WTC11 (cell line): Measurements from ENCODE around the gene CHAT. TPM values are rescaled to one million over a fixed set of nuclear protein-coding genes. Genes with fewer than 3 reads are reported as not detected.

Source experiments
- ATAC-seq: fragments of 200-7000 bp; cut with Tn5 transposase; 2 replicates; pipeline ENCODE4 v1.10.0; 2021; ENCODE audit warnings: mild to moderate bottlenecking, moderate library complexity
- CTCF ChIA-PET: fragments of 300-600 bp; sonication (Branson Sonifier 250); formaldehyde crosslinking; loops from one replicate; lab custom pipeline; 2021; ENCODE audit warnings: antibody characterized with exemption; lab: Charles Lee
- POLR2A ChIA-PET: fragments of 350-600 bp; sonication (Branson Sonifier 250); formaldehyde crosslinking; loops from one replicate; lab custom pipeline; 2021; ENCODE audit warnings: antibody characterized with exemption; lab: Charles Lee
- DNase-seq: peaks from one replicate; pipeline ENCODE4 v3.0.0; 2021; ENCODE audit warnings: low spot score
- H3K27ac Mint-ChIP-seq: 2 replicates; pipeline ENCODE4 v1.8.0; 2021; ENCODE audit warnings: mixed read lengths
- H3K27me3 Mint-ChIP-seq: 2 replicates; pipeline ENCODE4 v1.8.0; 2021; ENCODE audit warnings: low read depth, mild to moderate bottlenecking, moderate library complexity, mixed read lengths
- H3K36me3 Mint-ChIP-seq: 2 replicates; pipeline ENCODE4 v1.8.0; 2021; ENCODE audit warnings: mixed read lengths
- H3K4me1 Mint-ChIP-seq: 2 replicates; pipeline ENCODE4 v1.8.0; 2022; ENCODE audit warnings: mixed read lengths
- H3K4me3 Mint-ChIP-seq: 2 replicates; pipeline ENCODE4 v1.8.0; 2021; ENCODE audit warnings: mild to moderate bottlenecking, moderate library complexity, mixed read lengths
- H3K9me3 Mint-ChIP-seq: 2 replicates; pipeline ENCODE4 v1.8.0; 2021; ENCODE audit warnings: mixed read lengths
- ATF1 ChIP-seq: sonication (generic); formaldehyde crosslinking; IDR thresholded peaks from 2 replicates; pipeline ENCODE4 v1.8.1; 2023; ENCODE audit warnings: mild to moderate bottlenecking, moderate library complexity, missing genetic modification reagents
- CBFB ChIP-seq: sonication (generic); formaldehyde crosslinking; IDR thresholded peaks from 2 replicates; pipeline ENCODE4 v1.8.1; 2022; ENCODE audit warnings: mild to moderate bottlenecking, low read depth, missing genetic modification reagents
- ELF4 ChIP-seq: sonication (generic); formaldehyde crosslinking; IDR thresholded peaks from 2 replicates; pipeline ENCODE4 v1.8.1; 2022; ENCODE audit warnings: low read depth, mild to moderate bottlenecking, moderate library complexity, missing genetic modification reagents
- GRHL2 ChIP-seq: fragments of 250-450 bp; sonication (Bioruptor Pico); IDR thresholded peaks from 2 replicates; pipeline ENCODE4 v1.8.0; 2022; ENCODE audit warnings: mild to moderate bottlenecking, moderate library complexity; ENCODE audit not compliant: insufficient replicate concordance, severe bottlenecking
- NFE2L1 ChIP-seq: sonication (generic); formaldehyde crosslinking; IDR thresholded peaks from 2 replicates; pipeline ENCODE4 v1.8.1; 2023; ENCODE audit warnings: missing genetic modification reagents
- OVOL2 ChIP-seq: fragments of 250-450 bp; sonication (Bioruptor Pico); IDR thresholded peaks from 2 replicates; pipeline ENCODE4 v1.9.0; 2021; ENCODE audit warnings: mild to moderate bottlenecking, borderline replicate concordance
- PRRX2 ChIP-seq: fragments of 250-450 bp; sonication (Bioruptor Pico); IDR thresholded peaks from 2 replicates; pipeline ENCODE4 v1.8.0; 2021; ENCODE audit warnings: mild to moderate bottlenecking
- RELA ChIP-seq: sonication (generic); formaldehyde crosslinking; IDR thresholded peaks from 2 replicates; pipeline ENCODE4 v1.8.1; 2022; ENCODE audit warnings: missing genetic modification reagents, mild to moderate bottlenecking, borderline replicate concordance
- TCF7 ChIP-seq: sonication (generic); formaldehyde crosslinking; IDR thresholded peaks from 2 replicates; pipeline ENCODE4 v1.8.0; 2022; ENCODE audit warnings: mild to moderate bottlenecking, low read depth, missing genetic modification reagents, moderate library complexity
- TEAD4 ChIP-seq: sonication (generic); formaldehyde crosslinking; IDR thresholded peaks from 2 replicates; pipeline ENCODE4 v1.8.0; 2022; ENCODE audit warnings: mild to moderate bottlenecking, missing genetic modification reagents
- ZBTB21 ChIP-seq: sonication (generic); formaldehyde crosslinking; IDR thresholded peaks from 2 replicates; pipeline ENCODE4 v1.8.1; 2023; ENCODE audit warnings: mild to moderate bottlenecking, missing genetic modification reagents, borderline replicate concordance
- ZNF671 ChIP-seq: fragments of 250-450 bp; sonication (Bioruptor Pico); IDR thresholded peaks from 2 replicates; pipeline ENCODE4 v1.8.0; 2021; ENCODE audit warnings: mild to moderate bottlenecking
- total RNA-seq: library from RNA; stranded (reverse); gene quantifications from 3 replicates; pipeline ENCODE4 v1.2.3, GENCODE V29; 2021
- TF ChIP-seq, protein P1 (sequence below): sonication (generic); formaldehyde crosslinking; IDR thresholded peaks from 2 replicates; pipeline ENCODE4 v1.8.1; 2022; ENCODE audit warnings: mild to moderate bottlenecking, moderate library complexity, missing genetic modification reagents
- TF ChIP-seq, protein P2 (sequence below): sonication (generic); formaldehyde crosslinking; IDR thresholded peaks from 2 replicates; pipeline ENCODE4 v1.8.0; 2022; ENCODE audit warnings: mild to moderate bottlenecking, missing genetic modification reagents
- TF ChIP-seq, protein P3 (sequence below): fragments of 200-600 bp; IDR thresholded peaks from 2 replicates; pipeline ENCODE4 v1.8.0; 2022; ENCODE audit warnings: antibody characterized with exemption
- TF ChIP-seq, protein P4 (sequence below): sonication (generic); formaldehyde crosslinking; IDR thresholded peaks from 2 replicates; pipeline ENCODE4 v1.8.0; 2023; ENCODE audit warnings: missing genetic modification reagents, mild to moderate bottlenecking, borderline replicate concordance
- TF ChIP-seq, protein P5 (sequence below): sonication (generic); formaldehyde crosslinking; IDR thresholded peaks from 2 replicates; pipeline ENCODE4 v1.8.0; 2022; ENCODE audit warnings: mild to moderate bottlenecking, missing genetic modification reagents
- TF ChIP-seq, protein P6 (sequence below): fragments of 250-450 bp; sonication (Bioruptor Pico); IDR thresholded peaks from 2 replicates; pipeline ENCODE4 v1.9.0; 2021; ENCODE audit warnings: mild to moderate bottlenecking
- TF ChIP-seq, protein P7 (sequence below): fragments of 250-450 bp; sonication (Bioruptor Pico); IDR thresholded peaks from 2 replicates; pipeline ENCODE4 v1.9.0; 2021; ENCODE audit warnings: moderate library complexity, mild to moderate bottlenecking, inconsistent platforms, borderline replicate concordance
- TF ChIP-seq, protein P8 (sequence below): fragments of 250-450 bp; sonication (Bioruptor Pico); IDR thresholded peaks from 2 replicates; pipeline ENCODE4 v1.9.0; 2021; ENCODE audit warnings: mild to moderate bottlenecking
- TF ChIP-seq, protein P9 (sequence below): sonication (generic); formaldehyde crosslinking; IDR thresholded peaks from 2 replicates; pipeline ENCODE4 v1.8.1; 2023; ENCODE audit warnings: mild to moderate bottlenecking, missing genetic modification reagents, moderate library complexity

CHAT gene
- total RNA-seq, 1 experiment from 2014 or later, result not detected

DNA sequence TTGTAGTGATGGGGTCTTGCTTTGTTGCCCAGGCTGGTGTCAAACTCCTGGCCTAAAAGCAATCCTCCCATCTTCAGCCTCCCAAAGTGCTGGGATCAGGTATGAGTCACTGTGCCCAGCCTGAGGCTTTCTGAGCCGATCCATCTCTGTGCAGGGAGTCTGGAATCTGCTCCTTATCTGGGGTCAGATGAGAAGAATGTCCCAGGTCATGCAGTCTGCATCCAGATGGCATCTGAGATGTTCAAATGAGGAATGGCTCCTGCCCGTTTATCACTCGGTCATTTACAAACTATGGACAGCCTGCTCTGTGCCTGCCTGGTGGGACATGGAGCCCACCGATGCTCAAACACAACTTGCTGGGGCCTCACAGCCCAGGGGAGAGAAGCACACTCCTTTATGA is 14.9 kb upstream of the CHAT start (continued):
- TF ChIP-seq, protein P1, sequence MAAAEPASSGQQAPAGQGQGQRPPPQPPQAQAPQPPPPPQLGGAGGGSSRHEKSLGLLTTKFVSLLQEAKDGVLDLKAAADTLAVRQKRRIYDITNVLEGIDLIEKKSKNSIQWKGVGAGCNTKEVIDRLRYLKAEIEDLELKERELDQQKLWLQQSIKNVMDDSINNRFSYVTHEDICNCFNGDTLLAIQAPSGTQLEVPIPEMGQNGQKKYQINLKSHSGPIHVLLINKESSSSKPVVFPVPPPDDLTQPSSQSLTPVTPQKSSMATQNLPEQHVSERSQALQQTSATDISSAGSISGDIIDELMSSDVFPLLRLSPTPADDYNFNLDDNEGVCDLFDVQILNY (CRISPR knock-in tag), result no peak
- no peak for TF ChIP-seq CBFB
- TF ChIP-seq, protein P2, sequence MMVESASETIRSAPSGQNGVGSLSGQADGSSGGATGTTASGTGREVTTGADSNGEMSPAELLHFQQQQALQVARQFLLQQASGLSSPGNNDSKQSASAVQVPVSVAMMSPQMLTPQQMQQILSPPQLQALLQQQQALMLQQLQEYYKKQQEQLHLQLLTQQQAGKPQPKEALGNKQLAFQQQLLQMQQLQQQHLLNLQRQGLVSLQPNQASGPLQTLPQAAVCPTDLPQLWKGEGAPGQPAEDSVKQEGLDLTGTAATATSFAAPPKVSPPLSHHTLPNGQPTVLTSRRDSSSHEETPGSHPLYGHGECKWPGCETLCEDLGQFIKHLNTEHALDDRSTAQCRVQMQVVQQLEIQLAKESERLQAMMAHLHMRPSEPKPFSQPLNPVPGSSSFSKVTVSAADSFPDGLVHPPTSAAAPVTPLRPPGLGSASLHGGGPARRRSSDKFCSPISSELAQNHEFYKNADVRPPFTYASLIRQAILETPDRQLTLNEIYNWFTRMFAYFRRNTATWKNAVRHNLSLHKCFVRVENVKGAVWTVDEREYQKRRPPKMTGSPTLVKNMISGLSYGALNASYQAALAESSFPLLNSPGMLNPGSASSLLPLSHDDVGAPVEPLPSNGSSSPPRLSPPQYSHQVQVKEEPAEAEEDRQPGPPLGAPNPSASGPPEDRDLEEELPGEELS (CRISPR knock-in tag), result no peak
- TF ChIP-seq ZBTB21, result no peak
- TF ChIP-seq, protein P3, sequence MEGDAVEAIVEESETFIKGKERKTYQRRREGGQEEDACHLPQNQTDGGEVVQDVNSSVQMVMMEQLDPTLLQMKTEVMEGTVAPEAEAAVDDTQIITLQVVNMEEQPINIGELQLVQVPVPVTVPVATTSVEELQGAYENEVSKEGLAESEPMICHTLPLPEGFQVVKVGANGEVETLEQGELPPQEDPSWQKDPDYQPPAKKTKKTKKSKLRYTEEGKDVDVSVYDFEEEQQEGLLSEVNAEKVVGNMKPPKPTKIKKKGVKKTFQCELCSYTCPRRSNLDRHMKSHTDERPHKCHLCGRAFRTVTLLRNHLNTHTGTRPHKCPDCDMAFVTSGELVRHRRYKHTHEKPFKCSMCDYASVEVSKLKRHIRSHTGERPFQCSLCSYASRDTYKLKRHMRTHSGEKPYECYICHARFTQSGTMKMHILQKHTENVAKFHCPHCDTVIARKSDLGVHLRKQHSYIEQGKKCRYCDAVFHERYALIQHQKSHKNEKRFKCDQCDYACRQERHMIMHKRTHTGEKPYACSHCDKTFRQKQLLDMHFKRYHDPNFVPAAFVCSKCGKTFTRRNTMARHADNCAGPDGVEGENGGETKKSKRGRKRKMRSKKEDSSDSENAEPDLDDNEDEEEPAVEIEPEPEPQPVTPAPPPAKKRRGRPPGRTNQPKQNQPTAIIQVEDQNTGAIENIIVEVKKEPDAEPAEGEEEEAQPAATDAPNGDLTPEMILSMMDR, result no peak

DNA sequence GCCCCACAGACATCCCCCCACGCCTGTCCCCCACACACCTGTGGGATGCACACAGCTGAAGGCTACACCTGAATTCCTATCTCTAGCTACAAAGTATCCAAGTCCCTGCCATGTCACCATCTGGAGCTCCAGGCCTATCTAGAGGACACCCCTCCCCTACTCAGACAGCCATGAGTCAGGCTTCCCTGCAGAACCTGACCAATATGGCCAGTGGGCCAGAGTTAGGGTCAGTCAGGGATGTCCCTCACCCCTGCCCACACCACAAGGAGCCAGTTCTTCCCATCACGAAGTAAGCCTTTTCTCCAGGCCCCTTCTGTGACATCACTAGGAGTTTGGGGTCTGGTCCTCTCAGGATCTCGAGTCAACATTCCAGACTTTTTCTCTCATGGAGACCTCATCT is 14.3 kb upstream of the CHAT start:
- ChIA-PET POLR2A (no interaction called here), CTCF (no interaction called here)
- no peaks in the 10 kb centered on the region for H3K9me3 Mint-ChIP-seq
- no peak overlapping the region for H3K27ac Mint-ChIP-seq
- no peaks in the 10 kb centered on the region for H3K36me3 Mint-ChIP-seq
- DNase-seq (no peak), ATAC-seq (no peak)
- peaks cover 10% of the 10 kb centered on the region for H3K4me1 Mint-ChIP-seq
- peaks cover 34% of the 10 kb centered on the region for H3K27me3 Mint-ChIP-seq
- no peak overlapping the region for H3K4me3 Mint-ChIP-seq
- TF ChIP-seq, protein P4, sequence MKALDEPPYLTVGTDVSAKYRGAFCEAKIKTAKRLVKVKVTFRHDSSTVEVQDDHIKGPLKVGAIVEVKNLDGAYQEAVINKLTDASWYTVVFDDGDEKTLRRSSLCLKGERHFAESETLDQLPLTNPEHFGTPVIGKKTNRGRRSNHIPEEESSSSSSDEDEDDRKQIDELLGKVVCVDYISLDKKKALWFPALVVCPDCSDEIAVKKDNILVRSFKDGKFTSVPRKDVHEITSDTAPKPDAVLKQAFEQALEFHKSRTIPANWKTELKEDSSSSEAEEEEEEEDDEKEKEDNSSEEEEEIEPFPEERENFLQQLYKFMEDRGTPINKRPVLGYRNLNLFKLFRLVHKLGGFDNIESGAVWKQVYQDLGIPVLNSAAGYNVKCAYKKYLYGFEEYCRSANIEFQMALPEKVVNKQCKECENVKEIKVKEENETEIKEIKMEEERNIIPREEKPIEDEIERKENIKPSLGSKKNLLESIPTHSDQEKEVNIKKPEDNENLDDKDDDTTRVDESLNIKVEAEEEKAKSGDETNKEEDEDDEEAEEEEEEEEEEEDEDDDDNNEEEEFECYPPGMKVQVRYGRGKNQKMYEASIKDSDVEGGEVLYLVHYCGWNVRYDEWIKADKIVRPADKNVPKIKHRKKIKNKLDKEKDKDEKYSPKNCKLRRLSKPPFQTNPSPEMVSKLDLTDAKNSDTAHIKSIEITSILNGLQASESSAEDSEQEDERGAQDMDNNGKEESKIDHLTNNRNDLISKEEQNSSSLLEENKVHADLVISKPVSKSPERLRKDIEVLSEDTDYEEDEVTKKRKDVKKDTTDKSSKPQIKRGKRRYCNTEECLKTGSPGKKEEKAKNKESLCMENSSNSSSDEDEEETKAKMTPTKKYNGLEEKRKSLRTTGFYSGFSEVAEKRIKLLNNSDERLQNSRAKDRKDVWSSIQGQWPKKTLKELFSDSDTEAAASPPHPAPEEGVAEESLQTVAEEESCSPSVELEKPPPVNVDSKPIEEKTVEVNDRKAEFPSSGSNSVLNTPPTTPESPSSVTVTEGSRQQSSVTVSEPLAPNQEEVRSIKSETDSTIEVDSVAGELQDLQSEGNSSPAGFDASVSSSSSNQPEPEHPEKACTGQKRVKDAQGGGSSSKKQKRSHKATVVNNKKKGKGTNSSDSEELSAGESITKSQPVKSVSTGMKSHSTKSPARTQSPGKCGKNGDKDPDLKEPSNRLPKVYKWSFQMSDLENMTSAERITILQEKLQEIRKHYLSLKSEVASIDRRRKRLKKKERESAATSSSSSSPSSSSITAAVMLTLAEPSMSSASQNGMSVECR (CRISPR knock-in tag), result no peak
- TF ChIP-seq, protein P5, sequence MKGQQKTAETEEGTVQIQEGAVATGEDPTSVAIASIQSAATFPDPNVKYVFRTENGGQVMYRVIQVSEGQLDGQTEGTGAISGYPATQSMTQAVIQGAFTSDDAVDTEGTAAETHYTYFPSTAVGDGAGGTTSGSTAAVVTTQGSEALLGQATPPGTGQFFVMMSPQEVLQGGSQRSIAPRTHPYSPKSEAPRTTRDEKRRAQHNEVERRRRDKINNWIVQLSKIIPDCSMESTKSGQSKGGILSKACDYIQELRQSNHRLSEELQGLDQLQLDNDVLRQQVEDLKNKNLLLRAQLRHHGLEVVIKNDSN (CRISPR knock-in tag), result no peak
- TF ChIP-seq, protein P6, sequence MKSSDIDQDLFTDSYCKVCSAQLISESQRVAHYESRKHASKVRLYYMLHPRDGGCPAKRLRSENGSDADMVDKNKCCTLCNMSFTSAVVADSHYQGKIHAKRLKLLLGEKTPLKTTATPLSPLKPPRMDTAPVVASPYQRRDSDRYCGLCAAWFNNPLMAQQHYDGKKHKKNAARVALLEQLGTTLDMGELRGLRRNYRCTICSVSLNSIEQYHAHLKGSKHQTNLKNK (CRISPR knock-in tag), result no peak
- TF ChIP-seq GRHL2 (CRISPR knock-in tag), result no peak
- TF ChIP-seq TCF7 (CRISPR knock-in tag), result no peak
- no peak for TF ChIP-seq OVOL2 (CRISPR knock-in tag)
- TF ChIP-seq NFE2L1, result no peak
- TF ChIP-seq ATF1 (CRISPR knock-in tag), result no peak
- TF ChIP-seq RELA (CRISPR knock-in tag), result no peak
- TF ChIP-seq, protein P7, sequence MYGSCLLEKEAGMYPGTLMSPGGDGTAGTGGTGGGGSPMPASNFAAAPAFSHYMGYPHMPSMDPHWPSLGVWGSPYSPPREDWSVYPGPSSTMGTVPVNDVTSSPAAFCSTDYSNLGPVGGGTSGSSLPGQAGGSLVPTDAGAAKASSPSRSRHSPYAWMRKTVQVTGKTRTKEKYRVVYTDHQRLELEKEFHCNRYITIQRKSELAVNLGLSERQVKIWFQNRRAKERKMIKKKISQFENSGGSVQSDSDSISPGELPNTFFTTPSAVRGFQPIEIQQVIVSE, result no peak
- TF ChIP-seq, protein P8, sequence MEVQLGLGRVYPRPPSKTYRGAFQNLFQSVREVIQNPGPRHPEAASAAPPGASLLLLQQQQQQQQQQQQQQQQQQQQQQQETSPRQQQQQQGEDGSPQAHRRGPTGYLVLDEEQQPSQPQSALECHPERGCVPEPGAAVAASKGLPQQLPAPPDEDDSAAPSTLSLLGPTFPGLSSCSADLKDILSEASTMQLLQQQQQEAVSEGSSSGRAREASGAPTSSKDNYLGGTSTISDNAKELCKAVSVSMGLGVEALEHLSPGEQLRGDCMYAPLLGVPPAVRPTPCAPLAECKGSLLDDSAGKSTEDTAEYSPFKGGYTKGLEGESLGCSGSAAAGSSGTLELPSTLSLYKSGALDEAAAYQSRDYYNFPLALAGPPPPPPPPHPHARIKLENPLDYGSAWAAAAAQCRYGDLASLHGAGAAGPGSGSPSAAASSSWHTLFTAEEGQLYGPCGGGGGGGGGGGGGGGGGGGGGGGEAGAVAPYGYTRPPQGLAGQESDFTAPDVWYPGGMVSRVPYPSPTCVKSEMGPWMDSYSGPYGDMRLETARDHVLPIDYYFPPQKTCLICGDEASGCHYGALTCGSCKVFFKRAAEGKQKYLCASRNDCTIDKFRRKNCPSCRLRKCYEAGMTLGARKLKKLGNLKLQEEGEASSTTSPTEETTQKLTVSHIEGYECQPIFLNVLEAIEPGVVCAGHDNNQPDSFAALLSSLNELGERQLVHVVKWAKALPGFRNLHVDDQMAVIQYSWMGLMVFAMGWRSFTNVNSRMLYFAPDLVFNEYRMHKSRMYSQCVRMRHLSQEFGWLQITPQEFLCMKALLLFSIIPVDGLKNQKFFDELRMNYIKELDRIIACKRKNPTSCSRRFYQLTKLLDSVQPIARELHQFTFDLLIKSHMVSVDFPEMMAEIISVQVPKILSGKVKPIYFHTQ, result no peak
- no peak for TF ChIP-seq ZNF671
- TF ChIP-seq, protein P9, sequence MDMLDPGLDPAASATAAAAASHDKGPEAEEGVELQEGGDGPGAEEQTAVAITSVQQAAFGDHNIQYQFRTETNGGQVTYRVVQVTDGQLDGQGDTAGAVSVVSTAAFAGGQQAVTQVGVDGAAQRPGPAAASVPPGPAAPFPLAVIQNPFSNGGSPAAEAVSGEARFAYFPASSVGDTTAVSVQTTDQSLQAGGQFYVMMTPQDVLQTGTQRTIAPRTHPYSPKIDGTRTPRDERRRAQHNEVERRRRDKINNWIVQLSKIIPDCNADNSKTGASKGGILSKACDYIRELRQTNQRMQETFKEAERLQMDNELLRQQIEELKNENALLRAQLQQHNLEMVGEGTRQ, result no peak
- no peak for TF ChIP-seq PRRX2
- no peak for TF ChIP-seq TEAD4
- no peak for TF ChIP-seq ELF4 (CRISPR knock-in tag)
